ENCODE measurements around the gene DYDC1. TPM values are rescaled to one million over a fixed set of nuclear protein-coding genes. Genes with fewer than 3 reads are reported as not detected.
"Not testable (repeated sequence)": the region's sequence is repeated elsewhere in the genome, so short reads cannot be mapped to it uniquely, and the experiment has no call there.

DYDC1 gene
- total RNA-seq, 2 donors from 2014 or later = not detected

- Histone ChIP-seq H3K9me3 (no peaks in the 10 kb centered on the region), H3K27me3 (no peaks in the 10 kb centered on the region), H3K4me3 (no peak overlapping the region), H3K36me3 (no peaks in the 10 kb centered on the region), H3K27ac (no peak overlapping the region), H3K4me1 (peaks cover 0 to 6% of the 10 kb centered on the region in 2 donors)
- no peak for DNase-seq (ENCODE audit: low spot score)
- TF ChIP-seq, protein P1, sequence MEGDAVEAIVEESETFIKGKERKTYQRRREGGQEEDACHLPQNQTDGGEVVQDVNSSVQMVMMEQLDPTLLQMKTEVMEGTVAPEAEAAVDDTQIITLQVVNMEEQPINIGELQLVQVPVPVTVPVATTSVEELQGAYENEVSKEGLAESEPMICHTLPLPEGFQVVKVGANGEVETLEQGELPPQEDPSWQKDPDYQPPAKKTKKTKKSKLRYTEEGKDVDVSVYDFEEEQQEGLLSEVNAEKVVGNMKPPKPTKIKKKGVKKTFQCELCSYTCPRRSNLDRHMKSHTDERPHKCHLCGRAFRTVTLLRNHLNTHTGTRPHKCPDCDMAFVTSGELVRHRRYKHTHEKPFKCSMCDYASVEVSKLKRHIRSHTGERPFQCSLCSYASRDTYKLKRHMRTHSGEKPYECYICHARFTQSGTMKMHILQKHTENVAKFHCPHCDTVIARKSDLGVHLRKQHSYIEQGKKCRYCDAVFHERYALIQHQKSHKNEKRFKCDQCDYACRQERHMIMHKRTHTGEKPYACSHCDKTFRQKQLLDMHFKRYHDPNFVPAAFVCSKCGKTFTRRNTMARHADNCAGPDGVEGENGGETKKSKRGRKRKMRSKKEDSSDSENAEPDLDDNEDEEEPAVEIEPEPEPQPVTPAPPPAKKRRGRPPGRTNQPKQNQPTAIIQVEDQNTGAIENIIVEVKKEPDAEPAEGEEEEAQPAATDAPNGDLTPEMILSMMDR (IDR thresholded peaks at IDR 0.05) = no peak
Observed at GRCh38 chr10:80379701-80380100, 23.1 kb upstream of the DYDC1 start.

DNA sequence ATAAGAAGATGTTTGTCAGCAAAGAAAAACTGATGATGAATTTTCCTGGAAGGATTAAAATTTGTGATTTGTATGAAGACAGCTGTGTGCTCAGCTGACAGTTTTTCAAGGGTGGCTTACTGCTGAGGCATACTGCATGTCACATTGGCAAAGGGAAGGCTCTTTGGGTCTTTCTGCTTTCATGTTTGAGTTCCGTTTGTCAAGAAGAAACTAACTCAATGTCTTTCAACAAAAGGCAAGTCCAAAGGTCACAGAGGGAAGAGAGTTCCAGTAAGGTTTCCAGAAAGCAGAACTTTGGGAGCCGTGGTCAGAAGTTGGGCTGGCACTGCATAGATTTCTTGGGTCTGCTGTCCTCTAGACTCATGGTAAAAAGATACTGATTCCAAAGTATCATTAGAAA lies 16.9 kb upstream of the DYDC1 start:
- H3K27ac ChIP-seq = no peak overlapping the region

DNA sequence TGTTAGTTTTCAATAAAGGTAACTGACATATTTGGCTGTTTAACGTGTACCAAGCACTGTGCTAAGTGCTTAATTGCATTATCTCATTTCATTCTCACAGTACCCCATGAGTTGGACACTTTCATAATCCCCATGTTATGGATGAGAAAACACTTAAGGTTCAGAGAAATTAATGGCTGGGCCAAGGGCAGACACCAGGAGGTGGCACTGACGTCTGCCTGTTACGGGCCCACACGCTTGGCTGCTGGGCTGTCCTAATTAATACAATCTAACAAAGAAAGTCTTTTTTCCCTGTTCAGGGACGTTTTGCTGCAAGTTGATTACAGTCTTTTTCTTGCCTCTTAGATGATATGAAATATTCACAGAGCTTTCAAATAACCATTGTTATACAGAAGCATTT lies 16.1 kb upstream of the DYDC1 start:
- Histone ChIP-seq H3K9me3 (peaks cover 0 to 7% of the 10 kb centered on the region in 2 donors), H3K36me3 (no peaks in the 10 kb centered on the region), H3K4me1 (no peaks in the 10 kb centered on the region), H3K4me3 (no peak overlapping the region), H3K27me3 (no peaks in the 10 kb centered on the region), H3K27ac (no peak overlapping the region)
- no peak for DNase-seq (ENCODE audit: low spot score)
- TF ChIP-seq, protein P1 (IDR thresholded peaks at IDR 0.05) = no peak

More for the DNA sequence above, 16.9 kb upstream of the DYDC1 start:
- Histone ChIP-seq H3K27me3 (no peaks in the 10 kb centered on the region), H3K9me3 (no peaks in the 10 kb centered on the region), H3K4me1 (no peaks in the 10 kb centered on the region), H3K4me3 (no peak overlapping the region), H3K36me3 (no peaks in the 10 kb centered on the region)
- no peak for DNase-seq (ENCODE audit: low spot score)
- TF ChIP-seq, protein P1 (IDR thresholded peaks at IDR 0.05) = no peak

DNA sequence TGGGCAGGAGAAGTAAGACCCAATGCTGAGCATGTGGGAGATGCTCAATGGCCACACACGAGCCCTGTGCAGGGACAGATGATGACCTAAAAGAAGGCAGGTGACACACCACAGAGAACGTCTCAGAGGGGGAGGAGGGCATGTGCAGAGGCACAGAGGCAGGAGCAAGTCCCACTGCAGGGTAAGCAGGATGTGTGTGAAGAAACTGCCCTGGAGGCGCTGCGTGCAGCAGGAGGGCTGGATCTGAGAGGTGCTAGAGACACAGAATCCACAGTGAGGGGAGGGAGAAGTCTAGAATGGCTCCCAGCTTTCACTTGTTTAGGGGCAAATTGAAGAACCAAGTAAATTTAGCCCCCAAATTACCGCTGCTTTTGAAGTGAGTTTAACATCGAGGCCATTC lies 14.9 kb upstream of the DYDC1 start:
- no peak overlapping the region for H3K4me3 ChIP-seq
- no peaks in the 10 kb centered on the region for H3K36me3 ChIP-seq
- TF ChIP-seq, protein P1 (IDR thresholded peaks at IDR 0.05) = no peak
- peaks cover 5 to 19% of the 10 kb centered on the region in 2 donors for H3K9me3 ChIP-seq
- H3K4me1 ChIP-seq = no peaks in the 10 kb centered on the region
- DNase-seq (ENCODE audit: low spot score) = no peak
- H3K27me3 ChIP-seq = no peaks in the 10 kb centered on the region
- H3K27ac ChIP-seq = no peak overlapping the region

- TF ChIP-seq, protein P1 (IDR thresholded peaks at IDR 0.05) = no peak
- no peaks in the 10 kb centered on the region for H3K4me1 ChIP-seq
- no peak overlapping the region for H3K4me3 ChIP-seq
- no peak for DNase-seq (ENCODE audit: low spot score)
- peaks cover 5 to 23% of the 10 kb centered on the region in 2 donors for H3K9me3 ChIP-seq
- no peaks in the 10 kb centered on the region for H3K27me3 ChIP-seq
- H3K36me3 ChIP-seq = no peaks in the 10 kb centered on the region
- H3K27ac ChIP-seq = no peak overlapping the region
Observed at GRCh38 chr10:80365510-80365909, 9.0 kb upstream of the DYDC1 start.

DNA sequence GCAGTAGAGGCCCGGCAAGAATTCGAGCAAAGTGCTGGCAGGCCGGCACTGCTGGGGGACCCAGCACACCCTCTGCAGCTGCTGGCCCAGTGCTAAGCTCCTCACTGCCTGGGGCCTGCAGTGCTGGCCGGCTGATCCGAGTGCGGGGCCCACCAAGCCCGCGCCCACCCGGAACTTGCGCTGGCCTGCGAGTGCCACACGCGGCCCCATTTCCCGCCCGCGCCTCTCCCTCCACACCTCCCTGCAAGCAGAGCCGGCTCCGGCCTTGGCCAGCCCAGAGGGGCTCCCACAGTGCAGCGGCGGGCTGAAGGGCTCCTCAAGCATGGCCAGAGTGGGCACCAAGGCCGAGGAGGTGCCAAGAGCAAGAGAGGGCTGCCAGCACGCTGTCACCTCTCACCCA lies 3.1 kb upstream of the DYDC1 start:
- Histone ChIP-seq H3K36me3 (no peaks in the 10 kb centered on the region), H3K27ac (no peak overlapping the region), H3K9me3 (no peaks in the 10 kb centered on the region), H3K27me3 (no peaks in the 10 kb centered on the region), H3K4me3 (no peak overlapping the region), H3K4me1 (peaks cover 0 to 14% of the 10 kb centered on the region in 2 donors)
- TF ChIP-seq, protein P1 (IDR thresholded peaks at IDR 0.05) = no peak
- no peak for DNase-seq (ENCODE audit: low spot score)

- not testable (repeated sequence) for H3K9me3 ChIP-seq; DNase-seq (ENCODE audit: low spot score); H3K36me3 ChIP-seq; H3K4me3 ChIP-seq; H3K27me3 ChIP-seq; H3K27ac ChIP-seq
- peaks cover 0 to 14% of the 10 kb centered on the region in 2 donors for H3K4me1 ChIP-seq
Observed at GRCh38 chr10:80358925-80359324, 2.4 kb upstream of the DYDC1 start.

Measured in right atrium auricular region (tissue), 2 donors.